ENCODE results near the gene GBA2. TPM values are rescaled to one million over a fixed set of nuclear protein-coding genes. Genes with fewer than 3 reads are reported as not detected.
A peak's percentile ranks its signal among the peaks of the same experiment; 100 is the strongest.

The GBA2 gene
- total and polyA plus RNA-seq, 4 donors = 42.4 to 78.7 (median 46.2) TPM

GRCh38 chr9:35771534-35771933 is 22.5 kb upstream of the GBA2 start:
- WGBS, 2 donors = 14 to 30% methylated on average over 1 of the region's 1 CpG
- no peak for TF ChIP-seq CTCF (IDR thresholded peaks at IDR 0.05; ENCODE audit: control extremely low read depth, extremely low read depth)
- Histone ChIP-seq H3K4me1 (ENCODE audit: control insufficient read depth in 5 of 5, insufficient read depth in 5 of 5, low read length in 5 of 5) (peaks cover 2 to 34% (median 17%) of the 10 kb centered on the region in 5 donors), H3K36me3 (ENCODE audit: control insufficient read depth in 4 of 4, insufficient read depth in 4 of 4, low read length in 4 of 4) (no peaks in the 10 kb centered on the region), H3K4me3 (no peak overlapping the region), H3K9ac (ENCODE audit: insufficient read depth in 1 of 2, low read length in 2 of 2) (no peak overlapping the region), H3K27me3 (ENCODE audit: control insufficient read depth in 3 of 3, insufficient read depth in 3 of 3, low read length in 2 of 3) (no peaks in the 10 kb centered on the region), H3K9me3 (ENCODE audit: control insufficient read depth in 4 of 4, insufficient read depth in 3 of 4, low read length in 3 of 4) (no peaks in the 10 kb centered on the region), H3K27ac (ENCODE audit: low read depth in 1 of 2, low read length in 1 of 2) (peak overlapping the region in 1 of 2 donors; percentile 3)
- no peak for ATAC-seq (ENCODE audit: insufficient read depth, low FRiP score)
- peak; percentile 84 to 97 (median 96) for DNase-seq

GRCh38 chr9:35771075-35771433 is 22.0 kb upstream of the GBA2 start:
- Histone ChIP-seq H3K4me3 (no peak overlapping the region), H3K27me3 (ENCODE audit: control insufficient read depth in 3 of 3, insufficient read depth in 3 of 3, low read length in 2 of 3) (no peaks in the 10 kb centered on the region), H3K36me3 (ENCODE audit: control insufficient read depth in 4 of 4, insufficient read depth in 4 of 4, low read length in 4 of 4) (no peaks in the 10 kb centered on the region), H3K9me3 (ENCODE audit: control insufficient read depth in 4 of 4, insufficient read depth in 3 of 4, low read length in 3 of 4) (no peaks in the 10 kb centered on the region), H3K27ac (ENCODE audit: low read depth in 1 of 2, low read length in 1 of 2) (peak overlapping the region in 1 of 2 donors; percentile 63), H3K4me1 (ENCODE audit: control insufficient read depth in 5 of 5, insufficient read depth in 5 of 5, low read length in 5 of 5) (peaks cover 2 to 34% (median 17%) of the 10 kb centered on the region in 5 donors), H3K9ac (ENCODE audit: insufficient read depth in 1 of 2, low read length in 2 of 2) (no peak overlapping the region)
- ATAC-seq (ENCODE audit: insufficient read depth, low FRiP score) = peak; percentile 61
- peak; percentile 41 to 76 (median 65) for DNase-seq
- 17 to 54% methylated on average over 4 of the region's 4 CpGs for WGBS, 2 donors
- TF ChIP-seq CTCF (IDR thresholded peaks at IDR 0.05; ENCODE audit: control extremely low read depth, extremely low read depth) = no peak

- 94 to 100% methylated on average over 1 of the region's 1 CpG for WGBS, 2 donors
Measured at GRCh38 chr9:35769763-35770162, 20.7 kb upstream of the GBA2 start.

More at GRCh38 chr9:35769763-35770162, 20.7 kb upstream of the GBA2 start:
- Histone ChIP-seq H3K27me3 (ENCODE audit: control insufficient read depth in 3 of 3, insufficient read depth in 3 of 3, low read length in 2 of 3) (no peaks in the 10 kb centered on the region), H3K4me1 (ENCODE audit: control insufficient read depth in 5 of 5, insufficient read depth in 5 of 5, low read length in 5 of 5) (peaks cover 2 to 23% (median 17%) of the 10 kb centered on the region in 5 donors), H3K9ac (ENCODE audit: insufficient read depth in 1 of 2, low read length in 2 of 2) (no peak overlapping the region), H3K9me3 (ENCODE audit: control insufficient read depth in 4 of 4, insufficient read depth in 3 of 4, low read length in 3 of 4) (no peaks in the 10 kb centered on the region), H3K27ac (ENCODE audit: low read depth in 1 of 2, low read length in 1 of 2) (no peak overlapping the region), H3K4me3 (no peak overlapping the region), H3K36me3 (ENCODE audit: control insufficient read depth in 4 of 4, insufficient read depth in 4 of 4, low read length in 4 of 4) (no peaks in the 10 kb centered on the region)
- DNase-seq = no peak
- no peak for ATAC-seq (ENCODE audit: insufficient read depth, low FRiP score)
- no peak for TF ChIP-seq CTCF (IDR thresholded peaks at IDR 0.05; ENCODE audit: control extremely low read depth, extremely low read depth)

Measured in lung (tissue), 12 donors.